Amygdala (tissue), 56 donors: ENCODE measurements around the gene OIP5.
A peak's percentile ranks its signal among the peaks of the same experiment; 100 is the strongest.
"Not testable (repeated sequence)": the region's sequence is repeated elsewhere in the genome, so short reads cannot be mapped to it uniquely, and the experiment has no call there.

Experiments used
- DNase-seq, 56 donors: peaks; one replicate each; lab custom pipeline; 2025; lab: John Stamatoyannopoulos, UW

OIP5 gene

GRCh38 chr15:41304149-41304770 is 28.1 kb downstream of the OIP5 start:
- no peak for DNase-seq

GRCh38 chr15:41301587-41301986 is 30.8 kb downstream of the OIP5 start:
- DNase-seq = no peak

GRCh38 chr15:41301139-41301538 is 31.3 kb downstream of the OIP5 start:
- DNase-seq = not testable (repeated sequence)

GRCh38 chr15:41292521-41292920 is 39.9 kb downstream of the OIP5 start:
- no peak for DNase-seq

GRCh38 chr15:41291065-41291631 is 41.2 kb downstream of the OIP5 start:
- peak in 2 of 56 donors; percentile 2 to 6 for DNase-seq

- no peak for DNase-seq
These were observed 42.4 kb downstream of the OIP5 start for GRCh38 chr15:41289953-41290352.

GRCh38 chr15:41288464-41288863 is 43.9 kb downstream of the OIP5 start:
- no peak for DNase-seq

GRCh38 chr15:41286665-41287333 is 45.6 kb downstream of the OIP5 start:
- no peak for DNase-seq

- DNase-seq = no peak
These were observed 47.1 kb downstream of the OIP5 start for GRCh38 chr15:41285285-41285684.

- DNase-seq = peak in 11 of 56 donors; percentile 8 to 45 (median 27)
These were observed 47.8 kb downstream of the OIP5 start for GRCh38 chr15:41284427-41285177.

- DNase-seq = peak; percentile 52 to 98 (median 93)
These were observed 48.6 kb downstream of the OIP5 start for GRCh38 chr15:41283653-41284426.

- DNase-seq = peak in 3 of 56 donors; percentile 3 to 30 (median 29)
These were observed 49.3 kb downstream of the OIP5 start for GRCh38 chr15:41282980-41283652.

GRCh38 chr15:41282436-41282835 is 50.0 kb downstream of the OIP5 start:
- not testable (repeated sequence) for DNase-seq

- DNase-seq = no peak
These were observed 51.2 kb downstream of the OIP5 start for GRCh38 chr15:41281236-41281635.

GRCh38 chr15:41279535-41280283 is 52.7 kb downstream of the OIP5 start:
- peak in 2 of 56 donors; percentile 1 to 4 for DNase-seq

- no peak for DNase-seq
These were observed 54.1 kb downstream of the OIP5 start for GRCh38 chr15:41278319-41278718.

GRCh38 chr15:41276831-41277230 is 55.6 kb downstream of the OIP5 start:
- DNase-seq = no peak

- DNase-seq = no peak
These were observed 62.5 kb downstream of the OIP5 start for GRCh38 chr15:41269887-41270286.

GRCh38 chr15:41263891-41264351 is 68.5 kb downstream of the OIP5 start:
- no peak for DNase-seq
